Measurements from ENCODE around the gene PTAR1.

- TF ChIP-seq ZNF622 (IDR thresholded peaks at IDR 0.05) (no peak), POLR2AphosphoS5 (IDR thresholded peaks at IDR 0.05; ENCODE audit: low read length) (no peak)
Observed at GRCh38 chr9:69809304-69809863, 49.6 kb upstream of the PTAR1 start.
